HepG2 (cell line): ENCODE results near the gene ETFDH. TPM values are rescaled to one million over a fixed set of nuclear protein-coding genes. Genes with fewer than 3 reads are reported as not detected.

ENCODE experiments used
- ATF1 ChIP-seq: IDR thresholded peaks from 2 replicates; pipeline ENCODE4 v1.6.1; 2016; ENCODE audit warnings: mild to moderate bottlenecking, control low read depth
- CREM ChIP-seq, 2 experiments: sonication (generic) in 1 of 2; formaldehyde crosslinking in 1 of 2; IDR thresholded peaks; 2 replicates each; pipeline versions ENCODE4 v1.4.0 to v1.6.1; 2016 to 2020; ENCODE audit warnings: antibody characterized with exemption in 1 of 2, mild to moderate bottlenecking in 1 of 2, missing genetic modification reagents in 1 of 2
- GTF3A ChIP-seq: sonication (generic); formaldehyde crosslinking; conservative IDR thresholded peaks from 2 replicates; pipeline ENCODE4 v1.4.0; 2020; ENCODE audit warnings: mild to moderate bottlenecking, missing genetic modification reagents
- HOXA3 ChIP-seq: sonication (generic); formaldehyde crosslinking; IDR thresholded peaks from 2 replicates; pipeline ENCODE4 v1.5.0; 2020; ENCODE audit warnings: missing genetic modification reagents
- HOXD1 ChIP-seq: sonication (generic); formaldehyde crosslinking; IDR thresholded peaks from 2 replicates; pipeline ENCODE4 v1.5.0; 2020; ENCODE audit warnings: missing genetic modification reagents
- KLF15 ChIP-seq: sonication (generic); formaldehyde crosslinking; IDR thresholded peaks from 2 replicates; pipeline ENCODE4 v1.8.1; 2023; ENCODE audit warnings: borderline replicate concordance, mild to moderate bottlenecking, inconsistent platforms, missing genetic modification reagents, mixed read lengths
- MTF2 ChIP-seq: sonication (generic); formaldehyde crosslinking; IDR thresholded peaks from 2 replicates; pipeline ENCODE4 v1.5.0; 2020; ENCODE audit warnings: missing genetic modification reagents, borderline replicate concordance
- NONO ChIP-seq, 2 experiments: fragments of 450-650 bp in 1 of 2; sonication (generic) in 1 of 2; formaldehyde crosslinking in 1 of 2; IDR thresholded peaks in 1 of 2; conservative IDR thresholded peaks in 1 of 2; 2 replicates each; pipeline versions ENCODE4 v1.6.1 to v1.8.0; 2017 to 2022; ENCODE audit warnings: mild to moderate bottlenecking in 1 of 2, missing genetic modification reagents in 1 of 2, moderate library complexity in 1 of 2
- YEATS2 ChIP-seq: sonication (generic); formaldehyde crosslinking; IDR thresholded peaks from 2 replicates; pipeline ENCODE4 v1.4.0; 2020; ENCODE audit warnings: missing genetic modification reagents, borderline replicate concordance
- ZNF232 ChIP-seq: sonication (generic); formaldehyde crosslinking; IDR thresholded peaks from 2 replicates; pipeline ENCODE4 v1.4.0; 2020; ENCODE audit warnings: missing genetic modification reagents, borderline replicate concordance
- ZNF44 ChIP-seq: sonication (generic); formaldehyde crosslinking; IDR thresholded peaks from 2 replicates; pipeline ENCODE4 v1.5.1; 2020; ENCODE audit warnings: mild to moderate bottlenecking, missing genetic modification reagents
- polyA plus RNA-seq, 8 experiments: library from polyadenylated mRNA; depleted of rRNA in 3 of 8; stranded (reverse) in 7 of 8; unstranded in 1 of 8; fragments of >200 nt; fragmentation: Illumina TruSeq in 4 of 8; extraction: Trizol in 4 of 8; gene quantifications; 2 replicates each; pipeline versions ENCODE4 v1.2.1 to v1.2.3, GENCODE V29; 2011 to 2016; ENCODE audit warnings: low read depth in 4 of 8, missing spikeins in 1 of 8, mixed read lengths in 1 of 8; ENCODE audit not compliant: insufficient read depth in 1 of 8
- total RNA-seq, 5 experiments: library from RNA; depleted of rRNA; stranded (reverse); fragments of >200 nt; fragmentation: Illumina TruSeq; extraction: Trizol; gene quantifications; 2 replicates each; pipeline ENCODE4 v1.2.3, GENCODE V29; 2016; ENCODE audit warnings: low read depth in 1 of 5
- TF ChIP-seq, protein P1 (sequence below): IDR thresholded peaks from 2 replicates; pipeline ENCODE4 v1.6.1; 2016; ENCODE audit warnings: mild to moderate bottlenecking
- TF ChIP-seq, protein P2 (sequence below): IDR thresholded peaks from 2 replicates; pipeline ENCODE4 v1.6.1; 2016; ENCODE audit warnings: low read depth
- TF ChIP-seq, protein P3 (sequence below): sonication (generic); formaldehyde crosslinking; IDR thresholded peaks from 2 replicates; pipeline ENCODE4 v1.8.1; 2022; ENCODE audit warnings: mild to moderate bottlenecking, missing genetic modification reagents
- TF ChIP-seq, protein P4 (sequence below): sonication (generic); formaldehyde crosslinking; IDR thresholded peaks from 2 replicates; pipeline ENCODE4 v1.4.0; 2020; ENCODE audit warnings: missing genetic modification reagents; ENCODE audit errors: not compliant biosample characterization
- TF ChIP-seq, protein P5 (sequence below): sonication (generic); formaldehyde crosslinking; IDR thresholded peaks from 2 replicates; pipeline ENCODE4 v1.8.0; 2022; ENCODE audit warnings: mild to moderate bottlenecking, missing genetic modification reagents; ENCODE audit not compliant: insufficient replicate concordance
- TF ChIP-seq, protein P6 (sequence below): sonication (generic); formaldehyde crosslinking; IDR thresholded peaks from 2 replicates; pipeline ENCODE4 v1.5.0; 2020; ENCODE audit warnings: missing genetic modification reagents

Gene ETFDH
- total and polyA plus RNA-seq, 2 of the 13 experiments (the other 11 are each of a cell fraction or from before 2014, with no cell fraction given): 14.7 to 17.8 TPM

DNA sequence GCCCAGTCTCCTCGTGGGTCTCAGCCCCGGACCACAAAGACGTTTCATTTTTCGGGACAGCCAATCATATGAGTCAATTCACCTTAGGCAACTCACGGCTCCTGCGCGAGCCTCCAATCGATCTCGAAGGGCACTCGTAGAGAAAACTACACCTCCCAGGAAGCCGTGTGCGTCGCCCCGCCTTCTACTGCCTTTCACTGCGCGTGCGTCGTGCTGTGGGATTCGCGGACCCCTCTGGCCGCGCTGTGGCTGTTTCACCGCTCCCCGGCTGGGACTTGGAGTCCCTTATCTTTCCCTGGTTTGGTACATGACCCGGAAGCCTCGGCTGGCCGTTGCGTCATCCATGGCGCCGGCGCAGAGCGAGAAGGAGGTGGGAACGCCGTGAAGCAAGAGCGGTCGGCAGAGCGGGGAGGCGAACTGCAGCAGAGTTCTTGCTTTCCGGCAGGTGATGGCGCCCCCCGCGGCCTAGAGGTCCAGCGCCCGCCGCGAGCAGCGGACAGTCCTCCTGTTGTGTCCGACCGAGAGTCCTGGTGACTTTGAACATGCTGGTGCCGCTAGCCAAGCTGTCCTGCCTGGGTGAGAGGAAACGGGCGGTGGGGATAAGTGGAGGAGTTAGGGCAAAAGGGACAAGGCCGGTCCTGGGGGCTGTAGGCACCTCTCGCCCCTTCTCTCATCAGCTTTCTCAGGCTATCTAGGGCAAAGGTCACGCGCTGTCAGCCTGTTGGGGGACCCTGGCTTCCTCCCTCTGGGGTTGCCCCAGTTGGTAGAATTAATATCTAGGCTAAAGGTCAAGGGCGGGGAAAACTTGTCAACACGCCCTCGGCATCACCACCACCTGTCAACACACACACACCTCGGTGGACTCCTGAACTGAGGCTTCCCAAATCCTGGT lies at the start of gene ETFDH (continued):
- TF ChIP-seq, protein P1, sequence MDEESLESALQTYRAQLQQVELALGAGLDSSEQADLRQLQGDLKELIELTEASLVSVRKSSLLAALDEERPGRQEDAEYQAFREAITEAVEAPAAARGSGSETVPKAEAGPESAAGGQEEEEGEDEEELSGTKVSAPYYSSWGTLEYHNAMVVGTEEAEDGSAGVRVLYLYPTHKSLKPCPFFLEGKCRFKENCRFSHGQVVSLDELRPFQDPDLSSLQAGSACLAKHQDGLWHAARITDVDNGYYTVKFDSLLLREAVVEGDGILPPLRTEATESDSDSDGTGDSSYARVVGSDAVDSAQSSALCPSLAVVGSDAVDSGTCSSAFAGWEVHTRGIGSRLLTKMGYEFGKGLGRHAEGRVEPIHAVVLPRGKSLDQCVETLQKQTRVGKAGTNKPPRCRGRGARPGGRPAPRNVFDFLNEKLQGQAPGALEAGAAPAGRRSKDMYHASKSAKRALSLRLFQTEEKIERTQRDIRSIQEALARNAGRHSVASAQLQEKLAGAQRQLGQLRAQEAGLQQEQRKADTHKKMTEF (CRISPR knock-in tag): peak; percentile 97
- 0 out of 2 replicates have a peak, but pooled peaks have one; percentile 5 for TF ChIP-seq ZNF44
- TF ChIP-seq NONO (IDR thresholded peaks at IDR 0.05): no peak
- TF ChIP-seq NONO (CRISPR knock-in tag; conservative IDR thresholded peaks at IDR 0.05): peak; percentile 87
- peak; percentile 47; the same call in 1 of the 2 replicates for TF ChIP-seq HOXD1
- TF ChIP-seq, protein P2, sequence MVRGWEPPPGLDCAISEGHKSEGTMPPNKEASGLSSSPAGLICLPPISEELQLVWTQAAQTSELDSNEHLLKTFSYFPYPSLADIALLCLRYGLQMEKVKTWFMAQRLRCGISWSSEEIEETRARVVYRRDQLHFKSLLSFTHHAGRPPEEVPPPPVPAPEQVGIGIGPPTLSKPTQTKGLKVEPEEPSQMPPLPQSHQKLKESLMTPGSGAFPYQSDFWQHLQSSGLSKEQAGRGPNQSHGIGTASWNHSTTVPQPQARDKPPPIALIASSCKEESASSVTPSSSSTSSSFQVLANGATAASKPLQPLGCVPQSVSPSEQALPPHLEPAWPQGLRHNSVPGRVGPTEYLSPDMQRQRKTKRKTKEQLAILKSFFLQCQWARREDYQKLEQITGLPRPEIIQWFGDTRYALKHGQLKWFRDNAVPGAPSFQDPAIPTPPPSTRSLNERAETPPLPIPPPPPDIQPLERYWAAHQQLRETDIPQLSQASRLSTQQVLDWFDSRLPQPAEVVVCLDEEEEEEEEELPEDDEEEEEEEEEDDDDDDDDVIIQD (CRISPR knock-in tag): peak; percentile 96
- TF ChIP-seq, protein P3, sequence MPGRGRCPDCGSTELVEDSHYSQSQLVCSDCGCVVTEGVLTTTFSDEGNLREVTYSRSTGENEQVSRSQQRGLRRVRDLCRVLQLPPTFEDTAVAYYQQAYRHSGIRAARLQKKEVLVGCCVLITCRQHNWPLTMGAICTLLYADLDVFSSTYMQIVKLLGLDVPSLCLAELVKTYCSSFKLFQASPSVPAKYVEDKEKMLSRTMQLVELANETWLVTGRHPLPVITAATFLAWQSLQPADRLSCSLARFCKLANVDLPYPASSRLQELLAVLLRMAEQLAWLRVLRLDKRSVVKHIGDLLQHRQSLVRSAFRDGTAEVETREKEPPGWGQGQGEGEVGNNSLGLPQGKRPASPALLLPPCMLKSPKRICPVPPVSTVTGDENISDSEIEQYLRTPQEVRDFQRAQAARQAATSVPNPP (CRISPR knock-in tag): peak; percentile 38; the same call in 1 of the 2 replicates
- TF ChIP-seq, protein P4, sequence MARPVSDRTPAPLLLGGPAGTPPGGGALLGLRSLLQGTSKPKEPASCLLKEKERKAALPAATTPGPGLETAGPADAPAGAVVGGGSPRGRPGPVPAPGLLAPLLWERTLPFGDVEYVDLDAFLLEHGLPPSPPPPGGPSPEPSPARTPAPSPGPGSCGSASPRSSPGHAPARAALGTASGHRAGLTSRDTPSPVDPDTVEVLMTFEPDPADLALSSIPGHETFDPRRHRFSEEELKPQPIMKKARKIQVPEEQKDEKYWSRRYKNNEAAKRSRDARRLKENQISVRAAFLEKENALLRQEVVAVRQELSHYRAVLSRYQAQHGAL (CRISPR knock-in tag): peak; percentile 5
- TF ChIP-seq ZNF232 (CRISPR knock-in tag): no peak; the same call in 1 of the 2 replicates
- no peak for TF ChIP-seq GTF3A (CRISPR knock-in tag)
- peak; percentile 94 for TF ChIP-seq HOXA3
- TF ChIP-seq, protein P5, sequence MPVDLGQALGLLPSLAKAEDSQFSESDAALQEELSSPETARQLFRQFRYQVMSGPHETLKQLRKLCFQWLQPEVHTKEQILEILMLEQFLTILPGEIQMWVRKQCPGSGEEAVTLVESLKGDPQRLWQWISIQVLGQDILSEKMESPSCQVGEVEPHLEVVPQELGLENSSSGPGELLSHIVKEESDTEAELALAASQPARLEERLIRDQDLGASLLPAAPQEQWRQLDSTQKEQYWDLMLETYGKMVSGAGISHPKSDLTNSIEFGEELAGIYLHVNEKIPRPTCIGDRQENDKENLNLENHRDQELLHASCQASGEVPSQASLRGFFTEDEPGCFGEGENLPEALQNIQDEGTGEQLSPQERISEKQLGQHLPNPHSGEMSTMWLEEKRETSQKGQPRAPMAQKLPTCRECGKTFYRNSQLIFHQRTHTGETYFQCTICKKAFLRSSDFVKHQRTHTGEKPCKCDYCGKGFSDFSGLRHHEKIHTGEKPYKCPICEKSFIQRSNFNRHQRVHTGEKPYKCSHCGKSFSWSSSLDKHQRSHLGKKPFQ (CRISPR knock-in tag): peak; percentile 43
- TF ChIP-seq, protein P6, sequence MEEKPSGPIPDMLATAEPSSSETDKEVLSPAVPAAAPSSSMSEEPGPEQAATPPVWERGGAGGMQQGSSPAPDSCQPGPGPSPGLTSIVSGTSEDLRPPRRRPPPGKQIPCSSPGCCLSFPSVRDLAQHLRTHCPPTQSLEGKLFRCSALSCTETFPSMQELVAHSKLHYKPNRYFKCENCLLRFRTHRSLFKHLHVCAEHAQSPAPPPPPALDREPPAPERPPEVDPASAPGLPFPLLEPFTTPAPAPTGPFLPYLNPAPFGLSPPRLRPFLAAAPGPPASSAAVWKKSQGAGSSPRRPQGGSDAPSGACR (CRISPR knock-in tag): 0 out of 2 replicates have a peak, but pooled peaks have one; percentile 75
- peak; percentile 98 for TF ChIP-seq CREM (IDR thresholded peaks at IDR 0.05)
- TF ChIP-seq CREM (CRISPR knock-in tag; IDR thresholded peaks at IDR 0.05): no peak
- peak; percentile 49; the same call in 1 of the 2 replicates for TF ChIP-seq MTF2 (CRISPR knock-in tag)
- peak; percentile 91 for TF ChIP-seq ATF1 (CRISPR knock-in tag)
- peak; percentile 60; the same call in 1 of the 2 replicates for TF ChIP-seq KLF15
- peak; percentile 91 for TF ChIP-seq YEATS2 (CRISPR knock-in tag)
